Measurements from ENCODE around the gene NOX5. TPM values are rescaled to one million over a fixed set of nuclear protein-coding genes. Genes with fewer than 3 reads are reported as not detected.

Gene NOX5
- total and polyA plus RNA-seq, 8 donors = under 0.01 to 0.92 (median 0.18) TPM; not detected in 2

DNA sequence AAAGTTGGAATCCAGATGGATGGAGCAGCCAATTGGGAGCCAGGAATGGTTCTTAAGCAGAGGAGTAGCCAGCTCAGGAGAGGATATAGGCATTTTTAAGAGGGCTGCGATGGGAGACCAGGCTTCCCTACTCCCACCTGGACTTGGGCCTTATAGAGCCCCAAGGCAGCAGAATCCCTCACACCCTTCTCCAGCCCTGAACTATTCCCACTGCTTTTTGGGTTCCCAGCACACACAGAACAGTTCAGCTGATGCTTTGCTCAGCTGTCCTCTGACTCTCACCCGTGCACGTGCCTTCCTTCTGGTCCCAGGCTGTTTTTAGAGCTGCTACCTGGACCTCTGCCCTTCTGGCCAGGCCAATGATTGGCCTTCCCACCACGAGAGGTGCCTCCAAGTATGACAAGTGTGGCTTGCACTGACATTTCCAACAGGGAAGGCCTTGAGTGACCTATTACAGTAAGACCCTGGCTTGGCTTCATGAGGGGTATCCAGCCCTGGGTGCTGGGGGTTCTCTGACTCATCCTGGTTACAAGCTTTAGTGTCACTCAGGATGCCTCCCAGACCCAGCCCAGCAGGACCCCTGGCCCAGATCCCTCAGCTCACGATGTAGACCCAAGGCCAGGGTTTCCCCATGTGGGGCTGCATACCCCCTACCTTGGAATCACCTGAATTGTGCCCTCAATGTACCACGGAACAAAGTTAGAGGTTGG is 25.2 kb downstream of the NOX5 start:
- Histone ChIP-seq H3K27ac (no peak overlapping the region), H3K36me3 (no peaks in the 10 kb centered on the region), H3K27me3 (peaks cover 0 to 9% (median 0%) of the 10 kb centered on the region in 3 donors), H3K4me1 (no peaks in the 10 kb centered on the region), H3K9me3 (no peaks in the 10 kb centered on the region), H3K4me3 (no peak overlapping the region)
- intact Hi-C loops (cut with DNase I; ENCODE audit: low total_unique reads) = no loop called here
- 80 to 90% (median 86%) methylated on average over 6 of the region's 6 CpGs for WGBS, 5 donors
- no peak for TF ChIP-seq EP300 (IDR thresholded peaks at IDR 0.05)
- TF ChIP-seq, protein P1, sequence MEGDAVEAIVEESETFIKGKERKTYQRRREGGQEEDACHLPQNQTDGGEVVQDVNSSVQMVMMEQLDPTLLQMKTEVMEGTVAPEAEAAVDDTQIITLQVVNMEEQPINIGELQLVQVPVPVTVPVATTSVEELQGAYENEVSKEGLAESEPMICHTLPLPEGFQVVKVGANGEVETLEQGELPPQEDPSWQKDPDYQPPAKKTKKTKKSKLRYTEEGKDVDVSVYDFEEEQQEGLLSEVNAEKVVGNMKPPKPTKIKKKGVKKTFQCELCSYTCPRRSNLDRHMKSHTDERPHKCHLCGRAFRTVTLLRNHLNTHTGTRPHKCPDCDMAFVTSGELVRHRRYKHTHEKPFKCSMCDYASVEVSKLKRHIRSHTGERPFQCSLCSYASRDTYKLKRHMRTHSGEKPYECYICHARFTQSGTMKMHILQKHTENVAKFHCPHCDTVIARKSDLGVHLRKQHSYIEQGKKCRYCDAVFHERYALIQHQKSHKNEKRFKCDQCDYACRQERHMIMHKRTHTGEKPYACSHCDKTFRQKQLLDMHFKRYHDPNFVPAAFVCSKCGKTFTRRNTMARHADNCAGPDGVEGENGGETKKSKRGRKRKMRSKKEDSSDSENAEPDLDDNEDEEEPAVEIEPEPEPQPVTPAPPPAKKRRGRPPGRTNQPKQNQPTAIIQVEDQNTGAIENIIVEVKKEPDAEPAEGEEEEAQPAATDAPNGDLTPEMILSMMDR (IDR thresholded peaks at IDR 0.05) = no peak
- TF ChIP-seq POLR2AphosphoS5 (IDR thresholded peaks at IDR 0.05) = no peak
- no peak for TF ChIP-seq POLR2A (IDR thresholded peaks at IDR 0.05)
- no peak for DNase-seq

DNA sequence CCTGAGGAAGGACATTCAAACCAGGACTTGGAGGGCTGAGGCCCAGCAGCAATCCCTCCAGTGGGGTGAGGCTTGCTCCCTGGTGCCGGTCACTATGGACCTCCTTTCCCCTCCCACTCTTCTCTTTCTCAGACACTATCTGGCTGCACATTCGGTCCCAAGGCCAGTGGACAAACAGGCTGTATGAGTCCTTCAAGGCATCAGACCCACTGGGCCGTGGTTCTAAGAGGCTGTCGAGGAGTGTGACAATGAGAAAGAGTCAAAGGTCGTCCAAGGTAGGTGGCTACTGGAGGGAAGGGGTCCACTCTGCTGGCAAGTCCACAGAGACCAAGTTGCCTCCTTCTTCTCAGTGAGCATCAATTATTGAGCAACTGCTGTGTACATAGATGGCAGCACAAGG is 28.0 kb downstream of the NOX5 start:
- Histone ChIP-seq H3K4me1 (no peaks in the 10 kb centered on the region), H3K36me3 (no peaks in the 10 kb centered on the region), H3K27me3 (no peaks in the 10 kb centered on the region), H3K4me3 (no peak overlapping the region), H3K27ac (no peak overlapping the region), H3K9me3 (no peaks in the 10 kb centered on the region)
- WGBS, 5 donors = 79 to 95% (median 89%) methylated on average over 5 of the region's 5 CpGs
- DNase-seq = no peak
- TF ChIP-seq, protein P1 (IDR thresholded peaks at IDR 0.05) = no peak
- no peak for TF ChIP-seq EP300 (IDR thresholded peaks at IDR 0.05)
- no peak for TF ChIP-seq POLR2A (IDR thresholded peaks at IDR 0.05)
- TF ChIP-seq POLR2AphosphoS5 (IDR thresholded peaks at IDR 0.05) = no peak
- intact Hi-C loops (cut with DNase I; ENCODE audit: low total_unique reads) = no loop called here

DNA sequence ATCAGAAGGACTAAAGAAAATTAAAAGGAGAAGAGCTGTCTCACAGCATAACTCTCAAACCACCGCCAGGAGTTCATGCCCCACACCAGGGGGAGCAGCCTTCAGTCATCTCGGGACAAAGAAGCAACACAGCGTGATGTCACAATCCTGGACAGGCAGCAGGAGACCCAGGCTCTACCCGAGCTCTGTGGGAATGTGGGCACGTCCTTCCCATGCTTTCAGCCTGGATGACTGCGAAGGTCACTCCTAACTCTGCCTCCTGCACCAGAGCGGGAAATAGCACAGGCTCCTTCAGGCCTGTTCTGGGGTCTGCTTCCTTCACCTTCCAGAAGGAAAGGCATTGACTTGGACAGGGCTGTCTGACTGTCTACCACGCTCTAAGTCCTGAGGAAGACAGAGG is 31.3 kb downstream of the NOX5 start:
- Histone ChIP-seq H3K27me3 (no peaks in the 10 kb centered on the region), H3K4me3 (no peak overlapping the region), H3K4me1 (no peaks in the 10 kb centered on the region), H3K9me3 (no peaks in the 10 kb centered on the region), H3K27ac (no peak overlapping the region), H3K36me3 (no peaks in the 10 kb centered on the region)
- intact Hi-C loops (cut with DNase I; ENCODE audit: low total_unique reads) = loop anchor here (5.0 kb wide), 1 partner anchor 336 kb away; no protein-coding TSS in a partner anchor
- 58 to 84% (median 71%) methylated on average over 5 to 8 of the region's 8 CpGs for WGBS, 5 donors
- TF ChIP-seq, protein P1 (IDR thresholded peaks at IDR 0.05) = no peak
- TF ChIP-seq POLR2AphosphoS5 (IDR thresholded peaks at IDR 0.05) (no peak), EP300 (IDR thresholded peaks at IDR 0.05) (no peak), POLR2A (IDR thresholded peaks at IDR 0.05) (no peak)
- DNase-seq = no peak

DNA sequence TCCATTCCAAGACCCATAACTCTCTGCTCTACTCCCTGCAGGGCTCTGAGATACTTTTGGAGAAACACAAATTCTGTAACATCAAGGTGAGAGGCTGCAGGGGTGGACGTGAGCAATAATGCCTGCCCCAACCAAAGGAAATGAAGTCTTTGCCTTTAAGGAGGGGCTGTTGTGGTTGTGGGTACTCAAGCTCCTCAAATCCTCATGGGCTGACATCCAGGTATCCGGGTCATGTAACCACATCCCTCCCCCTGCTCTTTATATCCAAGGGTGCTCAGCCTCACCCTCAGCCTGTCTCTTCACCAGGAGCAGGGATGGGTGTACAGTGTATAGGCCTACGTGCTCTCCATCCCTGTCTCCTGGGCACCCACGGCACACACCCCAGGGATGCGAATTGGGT is 32.3 kb downstream of the NOX5 start:
- no peak for DNase-seq
- H3K27me3 ChIP-seq = no peaks in the 10 kb centered on the region
- H3K9me3 ChIP-seq = no peaks in the 10 kb centered on the region
- H3K36me3 ChIP-seq = no peaks in the 10 kb centered on the region
- no peak overlapping the region for H3K27ac ChIP-seq
- H3K4me1 ChIP-seq = no peaks in the 10 kb centered on the region
- H3K4me3 ChIP-seq = no peak overlapping the region
- TF ChIP-seq POLR2AphosphoS5 (IDR thresholded peaks at IDR 0.05) (no peak), POLR2A (IDR thresholded peaks at IDR 0.05) (no peak), EP300 (IDR thresholded peaks at IDR 0.05) (no peak)
- TF ChIP-seq, protein P1 (IDR thresholded peaks at IDR 0.05) = no peak
- 76 to 83% (median 81%) methylated on average over 5 of the region's 5 CpGs for WGBS, 5 donors
- intact Hi-C loops (cut with DNase I; ENCODE audit: low total_unique reads) = loop anchor here (5.0 kb wide), 1 partner anchor 336 kb away; no protein-coding TSS in a partner anchor

Data from stomach (tissue), 9 donors.